GM12872 (cell line): ENCODE results near the gene CYFIP1.

Experiments used
- TF ChIP-seq, protein P1 (sequence below): IDR thresholded peaks from 3 replicates; pipeline ENCODE4 v1.5.1; 2011; ENCODE audit warnings: low read depth, mild to moderate bottlenecking, low read length, moderate library complexity; ENCODE audit not compliant: insufficient read depth

Gene CYFIP1

DNA sequence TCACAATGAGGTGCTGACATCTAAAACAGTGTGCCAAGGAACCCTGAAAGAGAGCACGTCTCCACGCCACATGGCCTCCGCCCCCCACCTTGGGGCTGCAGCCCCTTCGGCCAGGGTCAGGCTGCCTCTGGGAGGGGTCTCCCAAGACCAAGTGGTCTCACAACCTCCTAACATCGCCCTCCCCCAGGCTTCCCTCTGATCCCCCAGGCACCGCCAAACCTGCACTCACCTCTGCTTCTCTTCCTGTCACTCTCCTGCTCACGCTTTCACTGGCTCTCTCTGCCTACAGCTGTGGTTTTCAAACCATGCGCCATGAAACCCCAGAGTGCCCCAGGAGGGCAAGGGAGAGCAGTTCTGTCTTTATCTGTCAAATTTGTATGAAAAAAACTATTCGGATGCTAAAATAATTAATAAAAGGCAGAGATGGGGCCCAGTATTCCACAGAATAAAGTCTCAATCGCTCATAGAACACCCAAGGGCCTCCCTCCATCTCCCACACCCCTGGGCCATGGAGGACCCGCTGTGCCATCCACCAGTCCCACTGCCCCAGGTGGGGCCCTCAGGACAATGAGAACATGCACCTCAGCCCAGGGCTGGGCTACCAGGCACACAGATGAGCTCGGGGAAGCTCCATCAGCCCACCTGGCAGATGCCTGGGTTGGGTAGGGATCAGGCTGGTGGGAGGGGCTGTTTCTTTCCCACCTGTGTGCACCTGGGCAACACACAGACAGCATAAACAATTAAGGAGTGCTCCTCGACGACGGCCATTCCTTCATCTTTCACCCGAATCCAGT is 21.5 kb downstream of the CYFIP1 start:
- TF ChIP-seq, protein P1, sequence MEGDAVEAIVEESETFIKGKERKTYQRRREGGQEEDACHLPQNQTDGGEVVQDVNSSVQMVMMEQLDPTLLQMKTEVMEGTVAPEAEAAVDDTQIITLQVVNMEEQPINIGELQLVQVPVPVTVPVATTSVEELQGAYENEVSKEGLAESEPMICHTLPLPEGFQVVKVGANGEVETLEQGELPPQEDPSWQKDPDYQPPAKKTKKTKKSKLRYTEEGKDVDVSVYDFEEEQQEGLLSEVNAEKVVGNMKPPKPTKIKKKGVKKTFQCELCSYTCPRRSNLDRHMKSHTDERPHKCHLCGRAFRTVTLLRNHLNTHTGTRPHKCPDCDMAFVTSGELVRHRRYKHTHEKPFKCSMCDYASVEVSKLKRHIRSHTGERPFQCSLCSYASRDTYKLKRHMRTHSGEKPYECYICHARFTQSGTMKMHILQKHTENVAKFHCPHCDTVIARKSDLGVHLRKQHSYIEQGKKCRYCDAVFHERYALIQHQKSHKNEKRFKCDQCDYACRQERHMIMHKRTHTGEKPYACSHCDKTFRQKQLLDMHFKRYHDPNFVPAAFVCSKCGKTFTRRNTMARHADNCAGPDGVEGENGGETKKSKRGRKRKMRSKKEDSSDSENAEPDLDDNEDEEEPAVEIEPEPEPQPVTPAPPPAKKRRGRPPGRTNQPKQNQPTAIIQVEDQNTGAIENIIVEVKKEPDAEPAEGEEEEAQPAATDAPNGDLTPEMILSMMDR = no peak

DNA sequence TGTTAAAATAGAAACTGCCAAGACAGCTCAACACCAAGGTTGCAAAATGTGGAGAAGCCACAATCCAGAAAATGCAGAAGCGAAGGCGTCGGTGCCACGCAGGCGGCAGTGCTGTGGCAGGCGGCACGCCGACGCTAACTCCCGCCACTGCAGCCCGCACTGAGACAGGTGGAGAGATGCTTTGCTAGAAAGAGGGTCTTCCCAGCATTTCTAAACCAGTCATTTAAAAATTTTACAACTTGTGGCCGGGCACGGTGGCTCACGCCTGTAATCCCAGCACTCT is 23.2 kb downstream of the CYFIP1 start:
- TF ChIP-seq, protein P1 = no peak

DNA sequence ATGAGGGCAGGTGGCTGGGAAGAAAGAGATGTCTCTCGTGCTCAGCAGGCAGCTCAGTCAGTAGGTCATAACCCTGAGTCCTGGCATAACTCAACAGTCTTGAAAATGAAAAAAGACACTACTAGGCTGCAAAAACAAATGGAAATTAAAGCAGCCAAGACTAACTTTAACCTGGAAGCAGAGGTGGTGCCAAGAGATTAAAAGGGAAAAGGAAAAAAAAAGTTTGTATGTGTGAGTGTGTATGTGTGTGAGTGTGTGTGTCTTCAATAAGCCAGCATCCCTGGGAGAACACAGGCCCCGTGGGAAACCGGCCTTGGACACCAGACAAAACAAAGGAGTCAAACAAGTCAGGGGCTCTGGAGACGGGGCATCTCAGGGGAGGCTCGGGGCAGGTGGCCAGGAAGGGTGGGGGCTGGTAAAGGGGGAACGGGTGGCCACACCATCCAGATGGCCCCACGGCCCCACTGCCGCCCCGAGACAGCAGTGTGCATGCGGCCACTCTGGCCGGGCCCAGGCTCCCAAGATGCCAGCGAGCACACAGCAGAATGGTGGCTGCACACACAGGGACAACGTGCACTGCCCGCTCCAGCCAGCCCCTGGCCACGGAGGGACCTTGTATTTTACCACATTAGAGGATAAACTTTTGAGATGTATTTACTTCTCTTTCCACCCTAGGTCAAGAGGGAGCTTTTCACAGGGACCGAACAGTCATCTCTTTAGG is 23.8 kb downstream of the CYFIP1 start:
- TF ChIP-seq, protein P1 = no peak

DNA sequence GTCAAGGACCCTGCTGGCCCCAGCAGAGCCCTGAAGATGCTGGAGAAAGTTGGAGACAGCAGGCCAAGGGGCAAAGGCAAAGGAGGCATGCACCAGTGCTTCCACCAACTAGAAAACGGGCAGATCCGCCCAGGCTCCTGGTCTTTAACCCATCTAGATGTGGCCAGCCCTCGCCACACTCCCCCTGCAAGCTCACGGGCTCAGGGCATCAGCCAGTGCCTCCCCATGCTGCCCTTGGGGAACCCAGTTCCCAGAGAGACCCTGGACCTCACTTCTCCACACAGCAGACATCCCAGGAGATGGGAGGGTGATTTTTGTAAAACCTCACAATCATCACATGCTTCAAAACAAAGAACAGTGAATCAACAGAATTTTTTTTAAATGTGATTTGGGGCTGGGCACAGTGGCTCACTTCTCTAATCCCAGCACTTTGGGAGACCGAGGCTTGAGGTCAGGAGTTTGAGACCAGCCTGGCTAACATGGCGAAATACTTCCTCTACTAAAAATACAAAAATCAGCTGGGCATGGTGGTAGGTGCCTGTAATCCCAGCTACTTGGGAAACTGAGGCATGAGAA is 24.5 kb downstream of the CYFIP1 start:
- TF ChIP-seq, protein P1 = no peak

DNA sequence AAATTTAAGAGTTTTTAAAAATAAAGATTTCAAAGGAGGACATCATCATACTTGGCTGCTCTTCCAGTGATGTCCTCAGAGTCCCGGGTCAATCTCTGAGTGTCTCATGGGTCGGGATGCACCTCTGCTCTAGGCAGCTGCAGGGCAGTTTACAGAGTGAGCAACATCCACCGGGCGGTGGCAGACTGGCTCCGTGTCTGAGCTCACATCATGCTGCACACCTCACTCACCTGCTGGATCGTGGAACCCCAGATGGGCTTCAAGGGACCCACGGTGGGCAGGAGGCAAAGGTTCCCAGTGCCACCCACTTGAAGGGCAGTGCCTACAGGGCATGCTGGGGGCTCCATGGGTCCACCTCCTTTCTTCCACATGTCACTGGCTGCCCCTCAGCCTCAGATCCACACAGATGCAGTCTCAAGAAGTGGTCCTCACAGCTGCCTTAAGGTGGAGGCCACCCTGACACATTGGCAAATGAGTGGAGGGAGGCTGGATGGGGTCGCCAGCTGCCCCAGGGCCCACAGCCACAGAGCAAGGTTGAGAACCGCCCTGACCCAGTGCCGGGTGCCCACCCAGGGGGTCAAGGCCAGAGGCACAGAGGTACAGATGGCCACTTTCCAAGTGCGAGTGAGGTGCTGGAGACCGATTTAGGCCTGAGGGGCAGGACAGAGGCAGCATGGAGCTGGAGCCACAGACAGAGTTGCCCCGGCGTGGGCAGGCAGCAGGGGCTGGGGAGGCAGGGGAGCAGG is 25.2 kb downstream of the CYFIP1 start:
- TF ChIP-seq, protein P1 = no peak

DNA sequence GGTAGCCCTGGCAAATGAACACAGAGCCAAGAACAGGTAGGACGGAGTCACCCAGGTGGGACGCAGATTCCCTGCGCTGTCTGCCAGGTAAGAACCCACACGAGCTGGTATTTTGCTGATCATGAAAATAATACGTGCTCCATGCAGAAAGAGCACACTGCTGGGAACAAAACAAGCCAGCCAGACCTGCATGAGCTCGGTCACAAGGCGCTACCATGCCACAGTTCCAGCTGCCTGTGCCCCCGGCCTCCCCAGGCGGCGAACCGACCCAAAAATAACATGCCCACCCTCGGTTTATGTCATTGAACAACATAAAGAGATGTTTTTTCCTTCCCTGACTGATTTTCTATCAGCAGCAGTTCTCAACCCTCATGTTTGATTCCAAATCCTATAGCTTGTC is 25.8 kb downstream of the CYFIP1 start:
- TF ChIP-seq, protein P1 = no peak
